Measurements from ENCODE around the gene TAF12. TPM values are rescaled to one million over a fixed set of nuclear protein-coding genes. Genes with fewer than 3 reads are reported as not detected.
"Not testable (repeated sequence)": the region's sequence is repeated elsewhere in the genome, so short reads cannot be mapped to it uniquely, and the experiment has no call there.

The TAF12 gene
- total RNA-seq, 1 donor from 2014 or later, result 25.9 TPM

DNA sequence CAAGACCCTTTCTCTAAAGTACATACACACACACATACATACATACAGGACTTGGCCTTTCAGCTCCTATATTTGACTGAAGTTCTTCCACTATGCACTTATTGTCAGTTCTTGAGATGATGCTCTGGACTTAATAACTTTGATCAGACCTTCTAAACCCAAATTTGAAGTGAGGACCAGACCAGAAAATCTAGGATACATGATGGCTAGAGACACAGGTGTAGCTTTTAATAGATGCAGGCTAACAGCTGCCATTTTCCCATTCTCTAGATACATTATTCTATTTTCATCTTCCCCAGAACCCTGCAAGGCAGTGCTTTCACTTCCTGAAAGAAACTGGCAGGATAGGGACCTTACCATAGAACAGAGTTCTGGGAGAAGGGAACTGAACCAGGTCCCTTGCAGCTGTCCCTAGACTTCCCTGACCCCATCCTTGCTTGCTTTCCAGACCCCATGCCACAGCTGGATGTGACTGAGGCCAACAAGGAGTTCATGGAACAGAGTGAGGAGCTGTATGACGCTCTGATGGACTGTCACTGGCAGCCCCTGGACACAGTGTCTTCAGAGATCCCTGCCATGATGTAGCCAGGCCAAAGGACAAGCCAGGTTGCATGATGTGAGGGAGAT lies 65.7 kb downstream of the TAF12 start:
- Mint-ChIP-seq H3K4me1 (ENCODE audit: low read depth, unreplicated experiment) (peaks cover 18% of the 10 kb centered on the region), H3K4me3 (ENCODE audit: unreplicated experiment) (no peak overlapping the region), H3K27me3 (ENCODE audit: low read depth, unreplicated experiment) (no peaks in the 10 kb centered on the region), H3K9me3 (ENCODE audit: unreplicated experiment) (no peaks in the 10 kb centered on the region), H3K27ac (ENCODE audit: unreplicated experiment) (no peak overlapping the region), H3K36me3 (ENCODE audit: low read depth, unreplicated experiment) (peaks cover 18% of the 10 kb centered on the region)
- FAIRE-seq (no peak), DNase-seq (ENCODE audit: low read depth) (no peak)
- H3K4me2 ChIP-seq (ENCODE audit: low read length), result no peak overlapping the region
- H2AFZ ChIP-seq (ENCODE audit: low read depth, low read length), result no peak overlapping the region
- no peak for TF ChIP-seq EZH2 (IDR thresholded peaks at IDR 0.05; ENCODE audit: insufficient read depth, low read length)
- TF ChIP-seq, protein P1, sequence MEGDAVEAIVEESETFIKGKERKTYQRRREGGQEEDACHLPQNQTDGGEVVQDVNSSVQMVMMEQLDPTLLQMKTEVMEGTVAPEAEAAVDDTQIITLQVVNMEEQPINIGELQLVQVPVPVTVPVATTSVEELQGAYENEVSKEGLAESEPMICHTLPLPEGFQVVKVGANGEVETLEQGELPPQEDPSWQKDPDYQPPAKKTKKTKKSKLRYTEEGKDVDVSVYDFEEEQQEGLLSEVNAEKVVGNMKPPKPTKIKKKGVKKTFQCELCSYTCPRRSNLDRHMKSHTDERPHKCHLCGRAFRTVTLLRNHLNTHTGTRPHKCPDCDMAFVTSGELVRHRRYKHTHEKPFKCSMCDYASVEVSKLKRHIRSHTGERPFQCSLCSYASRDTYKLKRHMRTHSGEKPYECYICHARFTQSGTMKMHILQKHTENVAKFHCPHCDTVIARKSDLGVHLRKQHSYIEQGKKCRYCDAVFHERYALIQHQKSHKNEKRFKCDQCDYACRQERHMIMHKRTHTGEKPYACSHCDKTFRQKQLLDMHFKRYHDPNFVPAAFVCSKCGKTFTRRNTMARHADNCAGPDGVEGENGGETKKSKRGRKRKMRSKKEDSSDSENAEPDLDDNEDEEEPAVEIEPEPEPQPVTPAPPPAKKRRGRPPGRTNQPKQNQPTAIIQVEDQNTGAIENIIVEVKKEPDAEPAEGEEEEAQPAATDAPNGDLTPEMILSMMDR (IDR thresholded peaks at IDR 0.05; ENCODE audit: insufficient read depth, low read depth, low read length), result no peak
- H3K27me3 ChIP-seq (ENCODE audit: insufficient read depth, low read length), result no peaks in the 10 kb centered on the region
- peaks cover 11% of the 10 kb centered on the region for H3K4me1 ChIP-seq (ENCODE audit: insufficient read depth, low read length)
- peaks cover 32% of the 10 kb centered on the region for H3K79me2 ChIP-seq (ENCODE audit: insufficient read depth, low read length)
- H3K36me3 ChIP-seq (ENCODE audit: insufficient read depth, low read length), result peaks cover 38% of the 10 kb centered on the region
- no peak overlapping the region for H3K4me3 ChIP-seq (ENCODE audit: insufficient read depth, low read depth, low read length)
- H3K9ac ChIP-seq (ENCODE audit: low read length), result no peak overlapping the region
- no peak overlapping the region for H3K27ac ChIP-seq (ENCODE audit: low read depth, low read length)
- H3K9me3 ChIP-seq (ENCODE audit: insufficient read depth, low read depth, low read length), result no peaks in the 10 kb centered on the region
- H4K20me1 ChIP-seq (ENCODE audit: insufficient read depth, low read length), result peaks cover 48% of the 10 kb centered on the region

DNA sequence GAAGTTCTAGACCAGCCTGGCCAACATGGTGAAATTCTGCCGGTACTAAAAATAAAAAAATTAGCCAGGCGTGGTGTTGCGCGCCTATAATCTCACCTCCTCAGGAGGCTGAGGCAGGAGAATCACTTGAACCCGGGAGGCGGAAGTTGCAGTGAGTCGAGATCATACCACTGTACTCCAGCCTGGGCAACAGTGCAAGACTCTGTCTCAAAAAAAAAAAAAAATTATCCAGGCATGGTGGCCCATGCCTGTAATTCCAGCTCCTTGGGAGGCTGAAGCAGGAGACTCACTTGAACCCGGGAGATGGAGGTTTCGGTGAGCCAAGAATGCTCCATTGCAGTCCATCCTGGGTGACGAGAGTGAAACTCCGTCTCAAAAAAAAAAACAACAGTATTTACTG lies 69.3 kb downstream of the TAF12 start:
- TF ChIP-seq, protein P1 (IDR thresholded peaks at IDR 0.05; ENCODE audit: insufficient read depth, low read depth, low read length), result no peak
- no peak for TF ChIP-seq EZH2 (IDR thresholded peaks at IDR 0.05; ENCODE audit: insufficient read depth, low read length)
- H3K79me2 ChIP-seq (ENCODE audit: insufficient read depth, low read length), result peaks cover 2% of the 10 kb centered on the region
- H3K4me1 ChIP-seq (ENCODE audit: insufficient read depth, low read length), result no peaks in the 10 kb centered on the region
- no peaks in the 10 kb centered on the region for H3K9me3 ChIP-seq (ENCODE audit: insufficient read depth, low read depth, low read length)
- H3K27ac ChIP-seq (ENCODE audit: low read depth, low read length), result no peak overlapping the region
- Mint-ChIP-seq H3K27me3 (ENCODE audit: low read depth, unreplicated experiment) (no peaks in the 10 kb centered on the region), H3K4me1 (ENCODE audit: low read depth, unreplicated experiment) (no peaks in the 10 kb centered on the region), H3K4me3 (ENCODE audit: unreplicated experiment) (no peak overlapping the region), H3K27ac (ENCODE audit: unreplicated experiment) (no peak overlapping the region), H3K9me3 (ENCODE audit: unreplicated experiment) (no peaks in the 10 kb centered on the region), H3K36me3 (ENCODE audit: low read depth, unreplicated experiment) (peaks cover 17% of the 10 kb centered on the region)
- DNase-seq (ENCODE audit: low read depth) (no peak), FAIRE-seq (no peak)
- H3K9ac ChIP-seq (ENCODE audit: low read length), result no peak overlapping the region
- H3K36me3 ChIP-seq (ENCODE audit: insufficient read depth, low read length), result peaks cover 21% of the 10 kb centered on the region
- H3K4me3 ChIP-seq (ENCODE audit: insufficient read depth, low read depth, low read length), result no peak overlapping the region
- peaks cover 18% of the 10 kb centered on the region for H4K20me1 ChIP-seq (ENCODE audit: insufficient read depth, low read length)
- no peak overlapping the region for H3K4me2 ChIP-seq (ENCODE audit: low read length)
- no peaks in the 10 kb centered on the region for H3K27me3 ChIP-seq (ENCODE audit: insufficient read depth, low read length)
- no peak overlapping the region for H2AFZ ChIP-seq (ENCODE audit: low read depth, low read length)

DNA sequence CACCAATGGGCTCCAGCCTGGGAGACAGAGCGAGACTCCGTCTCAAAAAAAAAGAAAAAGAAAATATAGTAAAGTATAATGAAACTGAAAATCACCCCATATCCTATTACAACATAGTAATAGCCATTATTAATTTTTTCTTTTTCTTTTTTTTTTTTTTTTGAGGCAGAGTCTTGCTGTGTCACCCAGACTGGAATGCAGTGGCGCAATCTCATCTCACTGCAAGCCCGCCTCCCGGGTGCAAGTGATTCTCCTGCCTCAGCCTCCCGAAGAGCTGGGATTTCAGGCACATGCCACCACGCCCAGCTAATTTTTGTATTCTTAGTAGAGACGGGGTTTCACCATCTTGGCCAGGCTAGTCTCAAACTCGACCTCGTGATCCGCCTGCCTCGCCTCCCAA lies 70.0 kb downstream of the TAF12 start:
- H3K36me3 Mint-ChIP-seq (ENCODE audit: low read depth, unreplicated experiment), result peaks cover 16% of the 10 kb centered on the region
- H3K27ac Mint-ChIP-seq (ENCODE audit: unreplicated experiment); H3K4me2 ChIP-seq (ENCODE audit: low read length); H3K4me1 ChIP-seq (ENCODE audit: insufficient read depth, low read length); H3K9me3 ChIP-seq (ENCODE audit: insufficient read depth, low read depth, low read length); H3K4me1 Mint-ChIP-seq (ENCODE audit: low read depth, unreplicated experiment); H3K79me2 ChIP-seq (ENCODE audit: insufficient read depth, low read length); H3K9me3 Mint-ChIP-seq (ENCODE audit: unreplicated experiment); H3K4me3 Mint-ChIP-seq (ENCODE audit: unreplicated experiment); H3K9ac ChIP-seq (ENCODE audit: low read length); H3K27me3 Mint-ChIP-seq (ENCODE audit: low read depth, unreplicated experiment); H3K4me3 ChIP-seq (ENCODE audit: insufficient read depth, low read depth, low read length); FAIRE-seq; H3K27ac ChIP-seq (ENCODE audit: low read depth, low read length); H2AFZ ChIP-seq (ENCODE audit: low read depth, low read length); DNase-seq (ENCODE audit: low read depth); H3K27me3 ChIP-seq (ENCODE audit: insufficient read depth, low read length): not testable (repeated sequence)
- Histone ChIP-seq H3K36me3 (ENCODE audit: insufficient read depth, low read length) (peaks cover 20% of the 10 kb centered on the region), H4K20me1 (ENCODE audit: insufficient read depth, low read length) (peaks cover 11% of the 10 kb centered on the region)
